Measurements from ENCODE around the gene TMBIM4.

TMBIM4 gene

GRCh38 chr12:66164349-66164821 lies 5.4 kb downstream of the TMBIM4 start:
- no peaks in the 10 kb centered on the region for H3K27me3 ChIP-seq (ENCODE audit: control insufficient read depth, low read length)
- H4K20me1 ChIP-seq (ENCODE audit: control insufficient read depth, insufficient read depth, low read depth, low read length) = no peaks in the 10 kb centered on the region
- TF ChIP-seq, protein P1, sequence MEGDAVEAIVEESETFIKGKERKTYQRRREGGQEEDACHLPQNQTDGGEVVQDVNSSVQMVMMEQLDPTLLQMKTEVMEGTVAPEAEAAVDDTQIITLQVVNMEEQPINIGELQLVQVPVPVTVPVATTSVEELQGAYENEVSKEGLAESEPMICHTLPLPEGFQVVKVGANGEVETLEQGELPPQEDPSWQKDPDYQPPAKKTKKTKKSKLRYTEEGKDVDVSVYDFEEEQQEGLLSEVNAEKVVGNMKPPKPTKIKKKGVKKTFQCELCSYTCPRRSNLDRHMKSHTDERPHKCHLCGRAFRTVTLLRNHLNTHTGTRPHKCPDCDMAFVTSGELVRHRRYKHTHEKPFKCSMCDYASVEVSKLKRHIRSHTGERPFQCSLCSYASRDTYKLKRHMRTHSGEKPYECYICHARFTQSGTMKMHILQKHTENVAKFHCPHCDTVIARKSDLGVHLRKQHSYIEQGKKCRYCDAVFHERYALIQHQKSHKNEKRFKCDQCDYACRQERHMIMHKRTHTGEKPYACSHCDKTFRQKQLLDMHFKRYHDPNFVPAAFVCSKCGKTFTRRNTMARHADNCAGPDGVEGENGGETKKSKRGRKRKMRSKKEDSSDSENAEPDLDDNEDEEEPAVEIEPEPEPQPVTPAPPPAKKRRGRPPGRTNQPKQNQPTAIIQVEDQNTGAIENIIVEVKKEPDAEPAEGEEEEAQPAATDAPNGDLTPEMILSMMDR (IDR thresholded peaks at IDR 0.05; ENCODE audit: low read depth, low read length, poor library complexity, severe bottlenecking) = no peak
- TF ChIP-seq EZH2phosphoT487 (IDR thresholded peaks at IDR 0.05; ENCODE audit: borderline replicate concordance, low read length) = no peak
- H3K79me2 ChIP-seq (ENCODE audit: control insufficient read depth, low read length) = peaks cover 95% of the 10 kb centered on the region
- H3K27ac ChIP-seq (ENCODE audit: low read depth, low read length) = no peak overlapping the region
- no peak overlapping the region for H3K4me2 ChIP-seq (ENCODE audit: low read length)
- H3K9me2 ChIP-seq (replicated peaks; ENCODE audit: control insufficient read depth, low read length) = no peaks in the 10 kb centered on the region
- peaks cover 11% of the 10 kb centered on the region for H3K4me1 ChIP-seq (ENCODE audit: control insufficient read depth, low read length)
- H3F3A ChIP-seq (ENCODE audit: control insufficient read depth, insufficient read depth) = peaks cover 7% of the 10 kb centered on the region
- H3K36me3 ChIP-seq (ENCODE audit: control insufficient read depth, low read length) = peaks cover 62% of the 10 kb centered on the region
- no peak overlapping the region for H3K4me3 ChIP-seq (ENCODE audit: low read length)
- H3K9me3 ChIP-seq (ENCODE audit: control insufficient read depth, insufficient read depth, low read length) = peaks cover 26% of the 10 kb centered on the region

DNA sequence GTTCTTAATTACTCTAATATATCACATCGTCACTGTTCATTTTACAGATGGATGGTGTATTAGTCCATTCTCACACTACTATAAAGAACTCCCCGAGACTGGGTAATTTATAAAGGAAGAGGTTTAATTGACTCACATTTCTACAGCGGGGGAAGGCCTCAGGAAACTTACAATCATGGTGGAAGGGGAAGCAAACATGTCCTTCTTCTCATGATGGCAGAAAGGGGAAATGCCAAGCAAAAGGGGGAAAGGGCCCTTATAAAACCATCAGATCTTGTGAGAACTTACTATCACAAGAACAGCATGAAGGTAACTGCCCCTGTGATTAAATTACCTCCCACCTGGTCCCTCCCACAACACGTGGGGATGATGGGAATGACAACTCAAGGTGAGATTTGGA lies 6.5 kb downstream of the TMBIM4 start:
- H3K4me1 ChIP-seq (ENCODE audit: control insufficient read depth, low read length) = peaks cover 7% of the 10 kb centered on the region
- H3K4me2 ChIP-seq (ENCODE audit: low read length) = no peak overlapping the region
- TF ChIP-seq, protein P1 (IDR thresholded peaks at IDR 0.05; ENCODE audit: low read depth, low read length, poor library complexity, severe bottlenecking) = no peak
- no peak for TF ChIP-seq EZH2phosphoT487 (IDR thresholded peaks at IDR 0.05; ENCODE audit: borderline replicate concordance, low read length)
- H3K9me3 ChIP-seq (ENCODE audit: control insufficient read depth, insufficient read depth, low read length) = peaks cover 26% of the 10 kb centered on the region
- no peak overlapping the region for H3K27ac ChIP-seq (ENCODE audit: low read depth, low read length)
- H4K20me1 ChIP-seq (ENCODE audit: control insufficient read depth, insufficient read depth, low read depth, low read length) = no peaks in the 10 kb centered on the region
- peaks cover 60% of the 10 kb centered on the region for H3K36me3 ChIP-seq (ENCODE audit: control insufficient read depth, low read length)
- H3K27me3 ChIP-seq (ENCODE audit: control insufficient read depth, low read length) = no peaks in the 10 kb centered on the region
- H3F3A ChIP-seq (ENCODE audit: control insufficient read depth, insufficient read depth) = no peaks in the 10 kb centered on the region
- peaks cover 90% of the 10 kb centered on the region for H3K79me2 ChIP-seq (ENCODE audit: control insufficient read depth, low read length)
- H3K9me2 ChIP-seq (replicated peaks; ENCODE audit: control insufficient read depth, low read length) = no peaks in the 10 kb centered on the region
- H3K4me3 ChIP-seq (ENCODE audit: low read length) = no peak overlapping the region

DNA sequence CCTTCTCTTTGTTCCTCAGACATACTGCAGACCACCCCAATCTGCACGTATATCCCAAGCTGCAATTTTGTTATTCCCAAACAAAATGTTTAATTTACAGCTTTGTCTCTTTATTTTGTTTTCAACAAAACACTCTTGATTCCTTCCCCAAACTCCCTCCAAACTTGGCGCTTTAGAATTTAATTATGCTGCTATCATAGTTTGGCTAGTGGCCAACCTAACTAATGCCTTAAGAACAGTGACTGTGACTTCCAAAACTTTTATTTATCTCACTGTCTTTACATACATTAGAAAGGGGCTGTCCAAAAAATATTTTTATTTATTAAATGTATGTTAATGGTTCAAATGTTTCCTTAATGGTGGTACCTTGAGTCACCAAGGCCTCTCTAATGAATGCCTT lies 7.1 kb downstream of the TMBIM4 start:
- Histone ChIP-seq H3K36me3 (ENCODE audit: control insufficient read depth, low read length) (peaks cover 55% of the 10 kb centered on the region), H3K9me3 (ENCODE audit: control insufficient read depth, insufficient read depth, low read length) (peaks cover 26% of the 10 kb centered on the region), H3K4me2 (ENCODE audit: low read length) (no peak overlapping the region), H3K27ac (ENCODE audit: low read depth, low read length) (no peak overlapping the region), H3F3A (ENCODE audit: control insufficient read depth, insufficient read depth) (no peaks in the 10 kb centered on the region), H3K79me2 (ENCODE audit: control insufficient read depth, low read length) (peaks cover 85% of the 10 kb centered on the region), H3K9me2 (replicated peaks; ENCODE audit: control insufficient read depth, low read length) (no peaks in the 10 kb centered on the region), H3K27me3 (ENCODE audit: control insufficient read depth, low read length) (no peaks in the 10 kb centered on the region), H4K20me1 (ENCODE audit: control insufficient read depth, insufficient read depth, low read depth, low read length) (no peaks in the 10 kb centered on the region), H3K4me1 (ENCODE audit: control insufficient read depth, low read length) (peaks cover under 1% of the 10 kb centered on the region), H3K4me3 (ENCODE audit: low read length) (no peak overlapping the region)
- no peak for TF ChIP-seq EZH2phosphoT487 (IDR thresholded peaks at IDR 0.05; ENCODE audit: borderline replicate concordance, low read length)
- TF ChIP-seq, protein P1 (IDR thresholded peaks at IDR 0.05; ENCODE audit: low read depth, low read length, poor library complexity, severe bottlenecking) = no peak

All from DOHH2 (cell line).